ENCODE measurements around the gene KDM4F.

DNA sequence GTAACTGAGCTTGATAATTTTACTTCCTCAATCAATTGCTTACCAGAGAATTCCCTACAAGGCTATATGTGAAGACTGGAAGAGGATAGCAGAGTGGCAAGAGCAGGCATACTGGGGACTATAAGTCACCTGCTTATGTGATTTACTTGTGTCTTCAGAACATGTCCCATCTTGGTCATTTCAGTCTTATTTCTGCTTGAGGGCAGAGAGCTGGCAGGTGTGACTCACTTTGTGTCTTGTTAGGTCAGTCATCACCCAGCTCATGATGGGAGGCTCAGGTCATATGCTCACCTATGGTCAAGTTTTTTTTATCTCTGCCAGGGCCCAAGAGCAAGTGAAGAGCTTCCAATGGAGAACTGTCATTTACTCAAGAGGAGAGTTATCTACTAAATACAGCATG is 23.7 kb downstream of the KDM4F start:
- TF ChIP-seq, protein P1, sequence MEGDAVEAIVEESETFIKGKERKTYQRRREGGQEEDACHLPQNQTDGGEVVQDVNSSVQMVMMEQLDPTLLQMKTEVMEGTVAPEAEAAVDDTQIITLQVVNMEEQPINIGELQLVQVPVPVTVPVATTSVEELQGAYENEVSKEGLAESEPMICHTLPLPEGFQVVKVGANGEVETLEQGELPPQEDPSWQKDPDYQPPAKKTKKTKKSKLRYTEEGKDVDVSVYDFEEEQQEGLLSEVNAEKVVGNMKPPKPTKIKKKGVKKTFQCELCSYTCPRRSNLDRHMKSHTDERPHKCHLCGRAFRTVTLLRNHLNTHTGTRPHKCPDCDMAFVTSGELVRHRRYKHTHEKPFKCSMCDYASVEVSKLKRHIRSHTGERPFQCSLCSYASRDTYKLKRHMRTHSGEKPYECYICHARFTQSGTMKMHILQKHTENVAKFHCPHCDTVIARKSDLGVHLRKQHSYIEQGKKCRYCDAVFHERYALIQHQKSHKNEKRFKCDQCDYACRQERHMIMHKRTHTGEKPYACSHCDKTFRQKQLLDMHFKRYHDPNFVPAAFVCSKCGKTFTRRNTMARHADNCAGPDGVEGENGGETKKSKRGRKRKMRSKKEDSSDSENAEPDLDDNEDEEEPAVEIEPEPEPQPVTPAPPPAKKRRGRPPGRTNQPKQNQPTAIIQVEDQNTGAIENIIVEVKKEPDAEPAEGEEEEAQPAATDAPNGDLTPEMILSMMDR (IDR thresholded peaks at IDR 0.05), result no peak
- no peak for TF ChIP-seq POLR2A (IDR thresholded peaks at IDR 0.05)

Data from body of pancreas (tissue), 4 donors.